ENCODE data around the gene RPN2. TPM values are rescaled to one million over a fixed set of nuclear protein-coding genes. Genes with fewer than 3 reads are reported as not detected.

Gene RPN2
- total RNA-seq, 1 experiment from 2014 or later: 220 TPM

GRCh38 chr20:37200926-37201826 is 22.0 kb downstream of the RPN2 start:
- Histone ChIP-seq H3K9ac (ENCODE audit: low read length) (no peak overlapping the region), H3K9me2 (ENCODE audit: insufficient read depth) (no peaks in the 10 kb centered on the region), H4K20me1 (ENCODE audit: insufficient read depth) (no peaks in the 10 kb centered on the region), H3K9me3 (ENCODE audit: control insufficient read depth in 1 of 2, insufficient read depth in 1 of 2, low read depth in 1 of 2, low read length in 2 of 2) (no peaks in the 10 kb centered on the region), H3K4me2 (ENCODE audit: low read length) (no peak overlapping the region), H3K36me3 (ENCODE audit: control insufficient read depth in 1 of 2, insufficient read depth in 2 of 2, low read length in 2 of 2) (peaks cover 51% of the 10 kb centered on the region in 2 experiments), H2AFZ (ENCODE audit: low read depth, low read length, poor library complexity, severe bottlenecking) (no peak overlapping the region), H3K79me2 (ENCODE audit: insufficient read depth, low read length) (peaks cover 86% of the 10 kb centered on the region), H3K4me1 (ENCODE audit: control insufficient read depth in 1 of 2, insufficient read depth in 2 of 2, low read length in 2 of 2) (peaks cover 6 to 7% of the 10 kb centered on the region in 2 experiments; a peak in 3 of 4 replicates), H3K27ac (ENCODE audit: low read depth, low read length) (no peak overlapping the region; the same call in 1 of the 2 replicates), H3K4me3 (replicated peaks in 1 of 2; ENCODE audit: low read depth in 1 of 2, low read length in 2 of 2) (no peak overlapping the region), H3K27me3 (ENCODE audit: insufficient read depth, low read length) (no peaks in the 10 kb centered on the region)
- RAD21 ChIA-PET (ENCODE audit: low non-redundant PET in 1 of 2, low total read pairs in 2 of 2, uncharacterized antibody in 2 of 2, unreplicated experiment in 2 of 2): no interaction called here
- ATAC-seq (no peak), DNase-seq (ENCODE audit: low read depth, low spot score) (no peak)
- intact Hi-C loops (cut with micrococcal nuclease): no loop called here
- TF ChIP-seq, protein P1, sequence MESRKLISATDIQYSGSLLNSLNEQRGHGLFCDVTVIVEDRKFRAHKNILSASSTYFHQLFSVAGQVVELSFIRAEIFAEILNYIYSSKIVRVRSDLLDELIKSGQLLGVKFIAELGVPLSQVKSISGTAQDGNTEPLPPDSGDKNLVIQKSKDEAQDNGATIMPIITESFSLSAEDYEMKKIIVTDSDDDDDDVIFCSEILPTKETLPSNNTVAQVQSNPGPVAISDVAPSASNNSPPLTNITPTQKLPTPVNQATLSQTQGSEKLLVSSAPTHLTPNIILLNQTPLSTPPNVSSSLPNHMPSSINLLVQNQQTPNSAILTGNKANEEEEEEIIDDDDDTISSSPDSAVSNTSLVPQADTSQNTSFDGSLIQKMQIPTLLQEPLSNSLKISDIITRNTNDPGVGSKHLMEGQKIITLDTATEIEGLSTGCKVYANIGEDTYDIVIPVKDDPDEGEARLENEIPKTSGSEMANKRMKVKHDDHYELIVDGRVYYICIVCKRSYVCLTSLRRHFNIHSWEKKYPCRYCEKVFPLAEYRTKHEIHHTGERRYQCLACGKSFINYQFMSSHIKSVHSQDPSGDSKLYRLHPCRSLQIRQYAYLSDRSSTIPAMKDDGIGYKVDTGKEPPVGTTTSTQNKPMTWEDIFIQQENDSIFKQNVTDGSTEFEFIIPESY (IDR thresholded peaks at IDR 0.05; ENCODE audit: extremely low read depth, insufficient replicate concordance, low read length): no peak
- no peak for TF ChIP-seq SIN3A (IDR thresholded peaks at IDR 0.05; ENCODE audit: low read depth)
- no peak for TF ChIP-seq ZNF274 (IDR thresholded peaks at IDR 0.05; ENCODE audit: low read depth, low read length)
- TF ChIP-seq EGR1 (IDR thresholded peaks at IDR 0.05; ENCODE audit: low read depth): no peak
- TF ChIP-seq TCF7L2 (IDR thresholded peaks at IDR 0.05; ENCODE audit: borderline replicate concordance, extremely low read depth, insufficient read depth, insufficient read length): no peak
- no peak for TF ChIP-seq EZH2 (IDR thresholded peaks at IDR 0.05)
- TF ChIP-seq REST (IDR thresholded peaks at IDR 0.05; ENCODE audit: low read depth): no peak
- no peak for TF ChIP-seq POLR2A (IDR thresholded peaks at IDR 0.05; ENCODE audit: borderline replicate concordance, extremely low read depth, insufficient read depth, insufficient read length)
- TF ChIP-seq SRF (IDR thresholded peaks at IDR 0.05; ENCODE audit: low read depth): no peak
- no peak for TF ChIP-seq EZH2phosphoT487 (IDR thresholded peaks at IDR 0.05; ENCODE audit: borderline replicate concordance)
- no peak for TF ChIP-seq RAD21 (IDR thresholded peaks at IDR 0.05; ENCODE audit: low read depth)
- TF ChIP-seq POLR2AphosphoS5 (IDR thresholded peaks at IDR 0.05; ENCODE audit: low read depth, low read length): no peak
- TF ChIP-seq, protein P2, sequence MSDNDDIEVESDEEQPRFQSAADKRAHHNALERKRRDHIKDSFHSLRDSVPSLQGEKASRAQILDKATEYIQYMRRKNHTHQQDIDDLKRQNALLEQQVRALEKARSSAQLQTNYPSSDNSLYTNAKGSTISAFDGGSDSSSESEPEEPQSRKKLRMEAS (IDR thresholded peaks at IDR 0.05): no peak
- no peak for TF ChIP-seq ELF1 (IDR thresholded peaks at IDR 0.05; ENCODE audit: borderline replicate concordance, low read depth)
- no peak for TF ChIP-seq SP1 (IDR thresholded peaks at IDR 0.05; ENCODE audit: low read depth)
- TF ChIP-seq CEBPB (IDR thresholded peaks at IDR 0.05; ENCODE audit: low read depth): no peak
- no peak for TF ChIP-seq JUND (IDR thresholded peaks at IDR 0.05)
- no TSS peak for BruUV-seq (replicated peaks)
- CTCF ChIA-PET: interaction anchor here (0.7 to 1.9 kb wide), 4 partner anchors 9 to 334 kb away, joined by 3 to 12 read pairs (median 3); no protein-coding TSS in a partner anchor
- POLR2A ChIA-PET: no interaction called here

Data from HCT116 (cell line).